Rectal smooth muscle tissue (tissue), 1 donor: ENCODE results near the gene DICER1.

Experiments
- H3K27ac ChIP-seq: one replicate; pipeline ENCODE4 v1.7.0; 2013; ENCODE audit warnings: low read depth, low read length, inconsistent platforms
- H3K27me3 ChIP-seq: one replicate; pipeline ENCODE4 v1.7.0; 2013; ENCODE audit warnings: low read length; ENCODE audit not compliant: control insufficient read depth, insufficient read depth
- H3K36me3 ChIP-seq: one replicate; pipeline ENCODE4 v1.7.0; 2013; ENCODE audit warnings: low read length; ENCODE audit not compliant: control insufficient read depth, insufficient read depth
- H3K4me1 ChIP-seq: one replicate; pipeline ENCODE4 v1.7.0; 2013; ENCODE audit warnings: low read length; ENCODE audit not compliant: control insufficient read depth, insufficient read depth
- H3K4me3 ChIP-seq: one replicate; pipeline ENCODE4 v1.7.0; 2013; ENCODE audit warnings: low read length
- H3K9ac ChIP-seq: one replicate; pipeline ENCODE4 v1.7.0; 2013; ENCODE audit warnings: low read length

DICER1 gene

GRCh38 chr14:95156161-95157047 is 925 bp downstream of the DICER1 start:
- H3K4me3 ChIP-seq = peak overlapping the region; percentile 67
- H3K9ac ChIP-seq = peak overlapping the region; percentile 7
- H3K27me3 ChIP-seq = no peaks in the 10 kb centered on the region
- H3K36me3 ChIP-seq = no peaks in the 10 kb centered on the region
- peak overlapping the region; percentile 97 for H3K27ac ChIP-seq
- H3K4me1 ChIP-seq = peaks cover 13% of the 10 kb centered on the region

GRCh38 chr14:95155045-95155444 is 2.3 kb downstream of the DICER1 start:
- H3K36me3 ChIP-seq = no peaks in the 10 kb centered on the region
- H3K9ac ChIP-seq = no peak overlapping the region
- H3K27me3 ChIP-seq = no peaks in the 10 kb centered on the region
- H3K4me3 ChIP-seq = peak overlapping the region; percentile 2
- peaks cover 17% of the 10 kb centered on the region for H3K4me1 ChIP-seq
- no peak overlapping the region for H3K27ac ChIP-seq

GRCh38 chr14:95153866-95154265 is 3.5 kb downstream of the DICER1 start:
- Histone ChIP-seq H3K27ac (no peak overlapping the region), H3K4me3 (no peak overlapping the region), H3K4me1 (peaks cover 23% of the 10 kb centered on the region), H3K9ac (no peak overlapping the region), H3K36me3 (no peaks in the 10 kb centered on the region), H3K27me3 (no peaks in the 10 kb centered on the region)

- H3K9ac ChIP-seq = no peak overlapping the region
- no peaks in the 10 kb centered on the region for H3K27me3 ChIP-seq
- H3K36me3 ChIP-seq = no peaks in the 10 kb centered on the region
- no peak overlapping the region for H3K27ac ChIP-seq
- H3K4me3 ChIP-seq = no peak overlapping the region
- peaks cover 20% of the 10 kb centered on the region for H3K4me1 ChIP-seq
These were observed 5.8 kb downstream of the DICER1 start for GRCh38 chr14:95151561-95151960.

DNA sequence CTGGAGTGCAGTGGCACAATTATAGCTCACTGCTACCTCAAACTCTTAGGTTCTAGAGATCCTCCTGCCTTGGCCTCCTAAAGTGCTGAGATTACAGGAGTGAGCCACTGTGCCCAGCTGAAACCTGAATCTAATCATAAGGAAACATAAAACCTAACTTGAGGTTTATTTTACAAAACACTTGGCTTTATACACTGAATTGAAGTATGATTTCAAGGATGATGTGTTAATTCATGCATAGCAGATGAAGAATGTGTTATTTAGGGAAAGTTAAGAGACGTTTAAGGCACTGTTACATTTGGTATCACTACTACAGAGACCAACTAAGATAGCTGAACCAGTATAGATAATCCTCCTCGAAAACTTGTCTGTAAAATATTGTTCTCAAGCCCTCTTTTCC is 6.4 kb downstream of the DICER1 start:
- H3K27ac ChIP-seq = no peak overlapping the region
- H3K4me3 ChIP-seq = no peak overlapping the region
- H3K4me1 ChIP-seq = peaks cover 20% of the 10 kb centered on the region
- no peak overlapping the region for H3K9ac ChIP-seq
- H3K36me3 ChIP-seq = no peaks in the 10 kb centered on the region
- no peaks in the 10 kb centered on the region for H3K27me3 ChIP-seq

- no peaks in the 10 kb centered on the region for H3K36me3 ChIP-seq
- no peaks in the 10 kb centered on the region for H3K27me3 ChIP-seq
- no peak overlapping the region for H3K27ac ChIP-seq
- peaks cover 15% of the 10 kb centered on the region for H3K4me1 ChIP-seq
- H3K9ac ChIP-seq = no peak overlapping the region
- H3K4me3 ChIP-seq = no peak overlapping the region
These were observed 7.9 kb downstream of the DICER1 start for GRCh38 chr14:95149441-95149840.

GRCh38 chr14:95147597-95147996 is 9.7 kb downstream of the DICER1 start:
- peaks cover 18% of the 10 kb centered on the region for H3K4me1 ChIP-seq

DNA sequence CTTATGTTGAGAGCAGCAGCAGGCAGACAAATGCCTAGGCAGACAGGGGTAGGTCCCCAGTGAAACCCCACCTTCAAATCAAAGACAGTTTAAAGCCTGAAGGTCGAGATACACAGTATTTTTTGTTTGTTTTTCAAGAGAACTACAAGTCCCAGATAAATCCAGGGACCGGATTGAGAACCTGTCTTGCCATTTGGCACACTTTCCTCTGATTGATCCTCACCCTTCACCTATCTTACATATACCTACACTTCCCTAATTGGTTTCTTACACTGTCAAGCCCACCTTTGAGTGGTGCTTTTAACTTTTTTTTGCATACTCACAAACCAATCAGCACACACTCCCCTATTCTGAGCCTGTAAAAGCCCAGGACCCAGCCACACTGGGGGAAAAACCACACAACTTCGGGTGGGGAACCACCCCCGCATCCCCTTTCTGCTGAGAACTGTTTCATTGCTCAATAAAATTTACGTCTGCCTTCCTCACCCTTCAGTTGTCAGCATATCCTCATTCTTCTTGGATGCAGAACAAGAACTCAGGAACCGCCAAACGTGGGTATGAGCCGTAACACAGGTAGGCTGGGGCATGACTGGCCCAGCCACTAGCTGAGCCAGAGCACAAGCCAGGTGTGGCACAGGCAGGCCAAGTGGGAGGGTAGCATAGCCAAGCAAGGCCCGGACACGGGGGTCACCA is 11.1 kb downstream of the DICER1 start:
- Histone ChIP-seq H3K9ac (no peak overlapping the region), H3K27me3 (no peaks in the 10 kb centered on the region), H3K27ac (no peak overlapping the region), H3K4me1 (peaks cover 14% of the 10 kb centered on the region), H3K36me3 (no peaks in the 10 kb centered on the region), H3K4me3 (no peak overlapping the region)

More at GRCh38 chr14:95147597-95147996, 9.7 kb downstream of the DICER1 start:
- no peak overlapping the region for H3K9ac ChIP-seq
- no peak overlapping the region for H3K4me3 ChIP-seq
- H3K27ac ChIP-seq = no peak overlapping the region
- no peaks in the 10 kb centered on the region for H3K27me3 ChIP-seq
- H3K36me3 ChIP-seq = no peaks in the 10 kb centered on the region

GRCh38 chr14:95144849-95145248 is 12.5 kb downstream of the DICER1 start:
- Histone ChIP-seq H3K9ac (no peak overlapping the region), H3K27ac (no peak overlapping the region), H3K27me3 (no peaks in the 10 kb centered on the region), H3K36me3 (no peaks in the 10 kb centered on the region), H3K4me3 (no peak overlapping the region), H3K4me1 (peaks cover 14% of the 10 kb centered on the region)

GRCh38 chr14:95143808-95144620 is 13.3 kb downstream of the DICER1 start:
- Histone ChIP-seq H3K4me1 (peaks cover 9% of the 10 kb centered on the region), H3K27me3 (no peaks in the 10 kb centered on the region), H3K27ac (peak overlapping the region; percentile 37), H3K9ac (no peak overlapping the region), H3K4me3 (no peak overlapping the region), H3K36me3 (no peaks in the 10 kb centered on the region)

DNA sequence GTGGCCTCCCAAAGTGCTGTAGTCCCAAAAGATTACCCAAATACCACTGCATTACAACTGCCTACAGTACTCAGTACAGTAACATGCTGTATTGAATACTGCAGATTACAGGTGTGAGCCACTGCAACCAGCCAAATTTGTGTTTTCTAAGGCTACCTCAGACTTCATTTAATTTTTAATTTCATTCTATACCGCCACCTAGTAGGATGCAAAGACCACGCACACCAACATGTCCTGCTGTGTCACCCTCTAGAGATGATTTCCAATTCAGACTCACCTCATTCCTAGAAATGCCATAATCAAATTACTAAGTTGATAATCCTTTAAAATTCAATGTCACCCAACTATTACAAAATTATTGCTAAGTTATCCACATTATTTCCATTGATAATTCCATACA is 15.1 kb downstream of the DICER1 start:
- no peaks in the 10 kb centered on the region for H3K27me3 ChIP-seq
- H3K4me1 ChIP-seq = peaks cover 9% of the 10 kb centered on the region
- H3K4me3 ChIP-seq = no peak overlapping the region
- H3K27ac ChIP-seq = no peak overlapping the region
- H3K9ac ChIP-seq = no peak overlapping the region
- H3K36me3 ChIP-seq = no peaks in the 10 kb centered on the region

DNA sequence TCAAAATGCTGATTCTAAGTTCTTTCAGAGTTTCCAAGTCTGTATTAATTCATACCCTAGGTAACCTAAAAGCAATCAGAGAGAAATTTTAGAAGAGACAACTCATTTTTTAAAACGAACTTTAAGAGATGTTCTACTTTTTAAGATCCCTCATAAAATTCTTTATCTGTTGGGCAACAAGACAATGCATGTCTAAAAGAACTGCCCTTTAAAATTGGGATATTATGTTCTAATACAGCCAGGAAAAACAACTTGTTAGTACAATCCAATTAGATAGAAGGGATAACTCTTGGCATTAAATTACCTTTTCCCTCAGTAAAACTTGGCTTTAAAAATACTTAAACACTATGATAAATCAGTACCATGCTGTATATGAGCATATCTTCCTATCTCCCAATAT is 15.6 kb downstream of the DICER1 start:
- peaks cover 9% of the 10 kb centered on the region for H3K4me1 ChIP-seq
- no peaks in the 10 kb centered on the region for H3K36me3 ChIP-seq
- H3K27me3 ChIP-seq = no peaks in the 10 kb centered on the region
- H3K27ac ChIP-seq = no peak overlapping the region
- H3K9ac ChIP-seq = no peak overlapping the region
- H3K4me3 ChIP-seq = no peak overlapping the region
